Endothelial cell of umbilical vein (primary cell): ENCODE data around the gene DAPL1. TPM values are rescaled to one million over a fixed set of nuclear protein-coding genes. Genes with fewer than 3 reads are reported as not detected.

Source experiments
- BruUV-seq: library from RNA; stranded (reverse); fragments of 400-500 nt; replicated peaks from 2 replicates; lab custom pipeline; 2021; lab: Mats Ljungman, UMichigan
- CTCF ChIA-PET: fragments of 300-600, 350-600 bp; sonication (Branson Sonifier 250); formaldehyde crosslinking; loops from one replicate; lab custom pipeline; 2021; ENCODE audit warnings: antibody characterized with exemption, inconsistent platforms; lab: Charles Lee
- POLR2A ChIA-PET: fragments of 300-600, 350-600 bp; sonication (Branson Sonifier 250); formaldehyde crosslinking; loops from one replicate; lab custom pipeline; 2021; ENCODE audit warnings: antibody characterized with exemption, inconsistent platforms; lab: Charles Lee
- DNase-seq: peaks from one replicate; pipeline ENCODE4 v3.0.0-alpha.2; 2011; ENCODE audit warnings: low read depth, low spot score
- FAIRE-seq: peaks from 2 replicates; lab custom pipeline; 2011; peaks lifted over from hg19 to GRCh38; lab: Jason Lieb, UNC
- H2AFZ ChIP-seq: 2 replicates; pipeline ENCODE4 v1.6.0; 2012; ENCODE audit warnings: low read depth, low read length, control low read depth, inconsistent platforms
- H3K27ac ChIP-seq: 2 replicates; pipeline ENCODE4 v1.5.1; 2011; ENCODE audit warnings: low read depth, mild to moderate bottlenecking, control low read depth, low read length, moderate library complexity; ENCODE audit not compliant: insufficient read depth
- H3K27me3 ChIP-seq, 2 experiments: 2 replicates each; pipeline versions ENCODE4 v1.6.0 to v1.6.1; 2011; ENCODE audit warnings: low read length in 2 of 2, mixed read lengths in 1 of 2; ENCODE audit not compliant: control insufficient read depth in 2 of 2, insufficient read depth in 2 of 2
- H3K36me3 ChIP-seq, 2 experiments: 2 replicates in 1 of 2; 3 replicates in 1 of 2; pipeline ENCODE4 v1.5.1; 2011; ENCODE audit warnings: low read length in 2 of 2, mild to moderate bottlenecking in 1 of 2, moderate library complexity in 1 of 2; ENCODE audit not compliant: control insufficient read depth in 2 of 2, insufficient read depth in 2 of 2; ENCODE audit errors: extremely low read depth in 1 of 2
- H3K4me1 ChIP-seq: 3 replicates; pipeline ENCODE4 v1.5.1; 2011; ENCODE audit warnings: mild to moderate bottlenecking, low read length; ENCODE audit not compliant: control insufficient read depth, insufficient read depth; ENCODE audit errors: extremely low read depth
- H3K4me2 ChIP-seq: 2 replicates; pipeline ENCODE4 v1.6.1; 2011; ENCODE audit warnings: low read length, control low read depth, mixed read lengths; ENCODE audit not compliant: insufficient read depth
- H3K4me3 ChIP-seq, 3 experiments: fragments of 200-600 bp in 1 of 3; sonication (generic), shearing (Covaris generic) in 1 of 3; replicated peaks in 1 of 3; 2 replicates each; pipeline ENCODE4 v1.5.1; 2011 to 2016; ENCODE audit warnings: control low read depth in 3 of 3, low read length in 3 of 3, mild to moderate bottlenecking in 2 of 3, inconsistent platforms in 1 of 3, low read depth in 1 of 3, moderate library complexity in 1 of 3; ENCODE audit not compliant: insufficient read depth in 1 of 3
- H3K79me2 ChIP-seq: 2 replicates; pipeline ENCODE4 v1.6.0; 2012; ENCODE audit warnings: low read length, inconsistent platforms; ENCODE audit not compliant: control insufficient read depth, insufficient read depth
- H3K9ac ChIP-seq: replicated peaks from 2 replicates; pipeline ENCODE3; 2011; ENCODE audit warnings: low read length, control low read depth; ENCODE audit not compliant: insufficient read depth; ENCODE audit errors: extremely low read depth
- H3K9me1 ChIP-seq: replicated peaks from 3 replicates; pipeline ENCODE4 v1.6.0; 2011; ENCODE audit warnings: mild to moderate bottlenecking, low read length; ENCODE audit not compliant: control insufficient read depth, insufficient read depth; ENCODE audit errors: extremely low read depth
- H3K9me3 ChIP-seq: replicated peaks from 2 replicates; pipeline ENCODE4 v1.5.1; 2012; ENCODE audit warnings: low read length, inconsistent platforms; ENCODE audit not compliant: control insufficient read depth, insufficient read depth
- H4K20me1 ChIP-seq: replicated peaks from 2 replicates; pipeline ENCODE3; 2011; ENCODE audit warnings: mild to moderate bottlenecking, low read length; ENCODE audit not compliant: control insufficient read depth, insufficient read depth; ENCODE audit errors: extremely low read depth
- EZH2 ChIP-seq: IDR thresholded peaks from 2 replicates; pipeline ENCODE4 v1.6.1; 2012; ENCODE audit warnings: borderline replicate concordance, low read depth, mild to moderate bottlenecking, moderate library complexity, low read length, inconsistent platforms; ENCODE audit not compliant: severe bottlenecking
- FOS ChIP-seq: IDR thresholded peaks from 2 replicates; pipeline ENCODE4 v1.6.1; 2011; ENCODE audit warnings: mild to moderate bottlenecking, low read length, moderate library complexity, borderline replicate concordance; ENCODE audit not compliant: insufficient read depth
- GATA2 ChIP-seq: IDR thresholded peaks from 2 replicates; pipeline ENCODE4 v1.7.0; 2011; ENCODE audit warnings: low read depth, mild to moderate bottlenecking, moderate library complexity, mixed read lengths, low read length; ENCODE audit not compliant: insufficient read length, insufficient read depth
- JUN ChIP-seq: IDR thresholded peaks from 2 replicates; pipeline ENCODE4 v1.6.1; 2011; ENCODE audit warnings: borderline replicate concordance, low read depth; ENCODE audit not compliant: insufficient read length, insufficient read depth
- MYC ChIP-seq: IDR thresholded peaks from one replicate; pipeline ENCODE4 v1.6.1; 2011; ENCODE audit warnings: mild to moderate bottlenecking, low read depth, low read length
- POLR2A ChIP-seq: IDR thresholded peaks from 2 replicates; pipeline ENCODE4 v1.6.1; 2012; ENCODE audit warnings: low read depth, mild to moderate bottlenecking, control low read depth, low read length
- POLR2AphosphoS5 ChIP-seq: IDR thresholded peaks from 2 replicates; pipeline ENCODE4 v1.6.1; 2012; ENCODE audit warnings: low read depth, mild to moderate bottlenecking, control low read depth, low read length, moderate library complexity; ENCODE audit not compliant: insufficient read depth
- dilution Hi-C: fragments of 300-500 bp; cut with MboI; formaldehyde crosslinking; loops from one replicate; pipeline ENCODE4 v1.15.0; 2019; ENCODE audit warnings: low sequenced_read_pairs; ENCODE audit not compliant: extremely low pct_ligation_motif_present
- intact Hi-C: fragments of 100-400 bp; cut with micrococcal nuclease; formaldehyde crosslinking; loops from one replicate; pipeline ENCODE4 v1.10.0; 2022
- polyA plus RNA-seq, 4 experiments: library from polyadenylated mRNA; depleted of rRNA in 3 of 4; stranded (reverse) in 3 of 4; unstranded in 1 of 4; fragments of >200 nt; gene quantifications; 2 replicates each; pipeline versions ENCODE4 v1.2.1 to v1.2.3, GENCODE V29; 2011 to 2012; ENCODE audit warnings: missing spikeins in 1 of 4
- total RNA-seq: library from RNA; stranded (reverse); gene quantifications from 2 replicates; pipeline ENCODE4 v1.2.3, GENCODE V29; 2021
- TF ChIP-seq, protein P1 (sequence below), 2 donors: IDR thresholded peaks; 1 replicate in 1 of 2; 2 replicates in 1 of 2; pipeline ENCODE4 v1.5.1; 2011; ENCODE audit warnings: low read length in 2 of 2, mild to moderate bottlenecking in 2 of 2, moderate library complexity in 2 of 2, control low read depth in 1 of 2, inconsistent platforms in 1 of 2, low read depth in 1 of 2; ENCODE audit not compliant: insufficient read depth in 1 of 2; ENCODE audit errors: extremely low read depth in 1 of 2
- TF ChIP-seq, protein P2 (sequence below): IDR thresholded peaks from 2 replicates; pipeline ENCODE4 v1.6.1; 2011; ENCODE audit not compliant: insufficient read depth, insufficient read length

Gene DAPL1
- total and polyA plus RNA-seq, 2 donors (not counting 3 experiments of a cell fraction or from before 2014, with no cell fraction given): not detected

- no peaks in the 10 kb centered on the region for H4K20me1 ChIP-seq
- no peaks in the 10 kb centered on the region for H3K9me3 ChIP-seq
- H3K27me3 ChIP-seq: peaks cover 4 to 8% of the 10 kb centered on the region in 2 experiments
- no peak for DNase-seq
- ChIA-PET CTCF (no interaction called here), POLR2A (no interaction called here)
- H3K4me3 ChIP-seq: no peak overlapping the region
- no peak for FAIRE-seq
- no peak overlapping the region for H3K4me2 ChIP-seq
- TF ChIP-seq JUN (no peak), POLR2AphosphoS5 (no peak), POLR2A (no peak), MYC (no peak), FOS (no peak), GATA2 (no peak), EZH2 (no peak)
- TF ChIP-seq, protein P1, sequence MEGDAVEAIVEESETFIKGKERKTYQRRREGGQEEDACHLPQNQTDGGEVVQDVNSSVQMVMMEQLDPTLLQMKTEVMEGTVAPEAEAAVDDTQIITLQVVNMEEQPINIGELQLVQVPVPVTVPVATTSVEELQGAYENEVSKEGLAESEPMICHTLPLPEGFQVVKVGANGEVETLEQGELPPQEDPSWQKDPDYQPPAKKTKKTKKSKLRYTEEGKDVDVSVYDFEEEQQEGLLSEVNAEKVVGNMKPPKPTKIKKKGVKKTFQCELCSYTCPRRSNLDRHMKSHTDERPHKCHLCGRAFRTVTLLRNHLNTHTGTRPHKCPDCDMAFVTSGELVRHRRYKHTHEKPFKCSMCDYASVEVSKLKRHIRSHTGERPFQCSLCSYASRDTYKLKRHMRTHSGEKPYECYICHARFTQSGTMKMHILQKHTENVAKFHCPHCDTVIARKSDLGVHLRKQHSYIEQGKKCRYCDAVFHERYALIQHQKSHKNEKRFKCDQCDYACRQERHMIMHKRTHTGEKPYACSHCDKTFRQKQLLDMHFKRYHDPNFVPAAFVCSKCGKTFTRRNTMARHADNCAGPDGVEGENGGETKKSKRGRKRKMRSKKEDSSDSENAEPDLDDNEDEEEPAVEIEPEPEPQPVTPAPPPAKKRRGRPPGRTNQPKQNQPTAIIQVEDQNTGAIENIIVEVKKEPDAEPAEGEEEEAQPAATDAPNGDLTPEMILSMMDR (IDR thresholded peaks at IDR 0.05; ENCODE audit: extremely low read depth in 1 of 2, insufficient read depth in 1 of 2, low read depth in 1 of 2, low read length in 2 of 2): no peak
- TF ChIP-seq, protein P2, sequence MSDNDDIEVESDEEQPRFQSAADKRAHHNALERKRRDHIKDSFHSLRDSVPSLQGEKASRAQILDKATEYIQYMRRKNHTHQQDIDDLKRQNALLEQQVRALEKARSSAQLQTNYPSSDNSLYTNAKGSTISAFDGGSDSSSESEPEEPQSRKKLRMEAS: no peak
- no peak overlapping the region for H3K9ac ChIP-seq
- intact Hi-C loops: no loop called here
- H3K79me2 ChIP-seq: no peaks in the 10 kb centered on the region
- no peaks in the 10 kb centered on the region for H3K36me3 ChIP-seq
- no peak overlapping the region for H3K27ac ChIP-seq
- peaks cover 4% of the 10 kb centered on the region for H3K9me1 ChIP-seq
- BruUV-seq: no TSS peak
- H2AFZ ChIP-seq: no peak overlapping the region
- no peaks in the 10 kb centered on the region for H3K4me1 ChIP-seq
- dilution Hi-C loops: no loop called here
These were observed 22.0 kb upstream of the DAPL1 start for GRCh38 chr2:158773121-158773520.
